GM18507 (cell line): ENCODE data around the gene FBXO2.

Source experiments
- DNase-seq: peaks from one replicate; pipeline ENCODE4 v3.0.0; 2011; ENCODE audit warnings: low read depth; ENCODE audit not compliant: insufficient read length; ENCODE audit errors: extremely low spot score
- FAIRE-seq: peaks from 2 replicates; lab custom pipeline; 2011; peaks lifted over from hg19 to GRCh38; lab: Jason Lieb, UNC

Gene FBXO2

DNA sequence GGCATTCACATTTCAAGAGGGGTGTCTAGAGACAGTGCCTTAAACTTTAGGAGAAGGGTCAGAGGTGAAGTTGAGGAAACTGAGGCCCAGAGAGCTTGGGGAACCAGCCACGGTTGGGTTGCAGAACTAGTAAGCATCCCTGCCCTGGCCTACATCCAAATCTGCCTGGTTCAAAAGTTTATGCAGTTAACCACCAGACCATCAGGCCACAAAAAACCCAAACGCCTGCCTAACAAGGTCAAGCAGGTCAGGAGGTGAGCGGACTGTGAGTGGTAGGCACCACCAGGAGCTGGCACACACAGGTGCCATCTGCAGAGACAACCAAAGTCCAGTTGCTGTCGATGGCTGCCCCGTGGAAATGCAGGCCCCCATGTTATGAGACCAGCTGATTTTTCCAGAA lies 51.2 kb downstream of the FBXO2 start:
- no peak for DNase-seq
- FAIRE-seq = no peak

GRCh38 chr1:11602424-11602823 lies 51.8 kb downstream of the FBXO2 start:
- DNase-seq (no peak), FAIRE-seq (no peak)

- FAIRE-seq = no peak
- no peak for DNase-seq
Measured at GRCh38 chr1:11600836-11601235, 53.4 kb downstream of the FBXO2 start.

DNA sequence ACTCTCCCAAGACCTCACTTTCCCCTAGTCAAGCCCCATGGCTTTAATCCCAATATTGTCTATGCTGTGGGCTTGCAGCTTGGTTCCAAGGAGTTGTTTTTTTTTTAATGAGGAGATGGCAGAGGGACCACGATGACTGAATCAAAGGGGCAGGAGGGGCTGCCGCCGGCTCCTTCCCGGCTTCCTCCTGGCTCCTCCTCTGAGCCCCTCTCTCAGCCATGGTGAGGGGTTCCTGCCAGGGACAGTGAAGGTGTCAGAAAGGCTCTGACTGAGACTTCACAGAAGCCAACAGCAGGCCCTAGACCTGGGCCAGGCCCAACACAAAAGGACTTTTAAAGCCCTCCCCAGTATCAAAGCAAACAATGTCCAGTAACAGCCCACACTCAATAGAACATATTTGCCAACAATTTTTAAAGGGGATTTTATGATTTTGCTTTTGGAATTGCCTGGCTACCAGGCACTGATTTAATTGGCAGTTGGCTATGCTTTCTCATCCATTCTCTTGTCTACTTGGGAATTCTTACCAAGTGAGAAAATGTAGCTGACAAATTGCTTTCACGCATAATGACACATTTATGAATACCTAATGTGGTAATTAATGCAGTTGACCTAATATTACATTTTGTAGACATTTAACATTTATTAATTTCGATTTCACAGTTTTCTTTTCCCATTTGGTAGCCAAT lies 54.2 kb downstream of the FBXO2 start:
- no peak for FAIRE-seq
- no peak for DNase-seq

DNA sequence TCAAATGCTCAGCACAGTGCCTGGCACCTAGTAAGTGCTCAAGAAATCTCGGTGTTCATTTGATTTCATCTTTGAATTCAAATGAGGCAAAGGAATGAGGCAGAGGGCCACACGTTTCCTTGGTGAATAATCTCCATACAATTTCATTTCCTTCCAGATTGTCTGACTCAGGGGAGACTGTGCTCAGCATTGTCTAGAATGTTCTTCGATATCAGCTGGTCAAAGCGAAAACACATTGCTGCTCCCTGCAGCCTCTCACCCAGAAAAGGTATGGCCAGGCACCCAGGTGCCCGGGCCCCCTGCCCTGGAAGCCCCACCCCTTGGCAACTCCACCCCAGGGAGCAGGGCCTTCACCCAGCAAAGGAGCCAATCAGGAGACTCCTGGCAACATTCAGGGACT lies 55.8 kb downstream of the FBXO2 start:
- DNase-seq (no peak), FAIRE-seq (no peak)
